HFFc6 (cell line): ENCODE measurements around the gene MALT1. TPM values are rescaled to one million over a fixed set of nuclear protein-coding genes. Genes with fewer than 3 reads are reported as not detected.

ENCODE experiments used
- DNase-seq: peaks from one replicate; pipeline ENCODE4 v3.0.0-alpha.2; 2018
- H3K27ac Mint-ChIP-seq: 2 replicates; pipeline ENCODE4 v1.8.0; 2020; ENCODE audit warnings: mild to moderate bottlenecking, mixed read lengths
- H3K27me3 Mint-ChIP-seq: 2 replicates; pipeline ENCODE4 v1.8.0; 2021; ENCODE audit warnings: mild to moderate bottlenecking, moderate library complexity, mixed read lengths; ENCODE audit not compliant: insufficient read depth
- H3K36me3 Mint-ChIP-seq: 2 replicates; pipeline ENCODE4 v1.8.0; 2021; ENCODE audit warnings: low read depth, mixed read lengths
- H3K4me1 Mint-ChIP-seq: 2 replicates; pipeline ENCODE4 v1.8.0; 2020; ENCODE audit warnings: low read depth, mixed read lengths
- H3K4me3 Mint-ChIP-seq: 2 replicates; pipeline ENCODE4 v1.8.0; 2020; ENCODE audit warnings: mild to moderate bottlenecking, moderate library complexity, mixed read lengths
- H3K9me3 Mint-ChIP-seq: 2 replicates; pipeline ENCODE4 v1.8.0; 2020; ENCODE audit warnings: mild to moderate bottlenecking, mixed read lengths
- total RNA-seq, 6 experiments: library from RNA; stranded (reverse); fragmentation: NEBNext Ultra II Directional; extraction: Animal tissue kit (Norgen Biotek cat#: 25700); gene quantifications; 2 replicates in 1 of 6; 3 replicates in 5 of 6; pipeline ENCODE4 v1.2.3, GENCODE V29; 2021
- TF ChIP-seq, protein P1 (sequence below): fragments of 200-600 bp; sonication (generic); IDR thresholded peaks from 2 replicates; pipeline ENCODE4 v1.5.0; 2021; ENCODE audit warnings: antibody characterized with exemption, mild to moderate bottlenecking

Gene MALT1
- total RNA-seq, 6 experiments from 2014 or later: 19.9 to 25.6 (median 22.4) TPM

DNA sequence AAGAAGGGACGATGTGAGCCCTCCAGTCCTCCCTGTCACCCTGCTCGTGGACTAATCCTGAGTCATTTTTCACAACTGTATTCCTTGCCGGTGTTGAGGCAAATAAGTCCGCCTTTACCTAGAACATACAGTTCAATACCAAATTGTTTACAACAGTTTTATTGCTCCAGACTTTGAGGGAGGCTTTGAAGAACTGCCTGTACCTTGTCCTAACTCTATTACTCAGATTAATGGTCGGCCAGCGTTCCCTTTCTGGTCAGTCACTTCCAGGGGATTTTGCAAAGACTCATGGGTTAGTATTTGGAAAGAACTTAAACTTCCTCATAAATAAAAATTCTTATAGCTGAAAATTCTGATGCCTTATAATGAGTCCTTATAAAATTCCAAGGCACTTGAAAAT lies 108.3 kb downstream of the MALT1 start:
- Mint-ChIP-seq H3K27me3 (peaks cover 3% of the 10 kb centered on the region; the same call in 1 of the 2 replicates), H3K4me1 (peaks cover 21% of the 10 kb centered on the region), H3K27ac (no peak overlapping the region), H3K4me3 (no peak overlapping the region), H3K9me3 (no peaks in the 10 kb centered on the region), H3K36me3 (no peaks in the 10 kb centered on the region)
- no peak for DNase-seq
- TF ChIP-seq, protein P1, sequence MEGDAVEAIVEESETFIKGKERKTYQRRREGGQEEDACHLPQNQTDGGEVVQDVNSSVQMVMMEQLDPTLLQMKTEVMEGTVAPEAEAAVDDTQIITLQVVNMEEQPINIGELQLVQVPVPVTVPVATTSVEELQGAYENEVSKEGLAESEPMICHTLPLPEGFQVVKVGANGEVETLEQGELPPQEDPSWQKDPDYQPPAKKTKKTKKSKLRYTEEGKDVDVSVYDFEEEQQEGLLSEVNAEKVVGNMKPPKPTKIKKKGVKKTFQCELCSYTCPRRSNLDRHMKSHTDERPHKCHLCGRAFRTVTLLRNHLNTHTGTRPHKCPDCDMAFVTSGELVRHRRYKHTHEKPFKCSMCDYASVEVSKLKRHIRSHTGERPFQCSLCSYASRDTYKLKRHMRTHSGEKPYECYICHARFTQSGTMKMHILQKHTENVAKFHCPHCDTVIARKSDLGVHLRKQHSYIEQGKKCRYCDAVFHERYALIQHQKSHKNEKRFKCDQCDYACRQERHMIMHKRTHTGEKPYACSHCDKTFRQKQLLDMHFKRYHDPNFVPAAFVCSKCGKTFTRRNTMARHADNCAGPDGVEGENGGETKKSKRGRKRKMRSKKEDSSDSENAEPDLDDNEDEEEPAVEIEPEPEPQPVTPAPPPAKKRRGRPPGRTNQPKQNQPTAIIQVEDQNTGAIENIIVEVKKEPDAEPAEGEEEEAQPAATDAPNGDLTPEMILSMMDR: no peak

DNA sequence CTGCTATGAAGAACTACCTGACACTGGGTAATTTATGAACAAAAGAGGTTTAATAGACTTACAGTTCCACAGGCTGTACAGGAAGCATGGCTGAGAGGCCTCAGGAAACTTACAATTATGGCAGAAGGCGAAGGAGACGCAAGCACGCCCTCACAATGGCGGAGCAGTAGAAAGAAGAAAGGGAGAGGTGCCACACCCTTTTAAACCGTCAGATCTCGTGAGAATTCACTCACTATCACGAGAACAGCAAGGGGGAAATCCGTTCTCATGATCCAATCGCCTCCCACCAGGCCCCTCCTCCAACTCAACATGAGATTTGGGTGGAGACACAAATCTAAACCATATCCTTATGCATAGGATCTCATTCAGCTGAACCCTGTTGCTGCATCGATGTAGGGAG lies 108.8 kb downstream of the MALT1 start:
- Mint-ChIP-seq H3K4me1 (peaks cover 24% of the 10 kb centered on the region), H3K4me3 (no peak overlapping the region), H3K36me3 (no peaks in the 10 kb centered on the region), H3K27me3 (peaks cover 3% of the 10 kb centered on the region; the same call in 1 of the 2 replicates), H3K9me3 (no peaks in the 10 kb centered on the region), H3K27ac (no peak overlapping the region)
- no peak for DNase-seq
- TF ChIP-seq, protein P1: no peak

DNA sequence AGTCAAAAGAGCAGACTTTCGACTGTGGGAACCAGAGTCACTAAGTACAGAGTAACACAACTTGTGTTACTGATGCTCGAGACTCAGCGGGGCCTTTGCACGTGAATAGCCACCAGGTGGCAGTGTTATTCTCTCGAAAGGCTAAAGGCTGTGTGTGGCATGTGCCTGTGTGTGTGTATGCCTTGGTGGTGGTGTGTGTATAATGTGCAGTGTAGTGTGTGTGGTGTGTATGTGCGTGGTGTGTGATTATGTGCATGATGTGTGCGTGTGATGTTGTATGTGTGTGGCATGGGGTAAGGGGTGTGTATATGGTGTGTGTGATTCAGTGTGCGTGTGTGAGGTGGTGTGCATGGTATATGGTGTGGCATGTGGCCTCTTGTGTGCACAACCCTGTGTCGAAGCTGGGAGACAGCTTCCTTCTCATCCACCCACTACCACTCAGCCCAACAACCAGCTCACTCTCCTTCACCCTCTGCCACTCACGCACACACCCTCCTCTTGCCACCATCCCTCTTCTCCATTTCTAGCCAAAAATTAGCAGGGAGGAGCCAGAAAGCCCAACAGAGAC lies 110.4 kb downstream of the MALT1 start:
- Mint-ChIP-seq H3K27ac (no peak overlapping the region; the same call in 1 of the 2 replicates), H3K27me3 (peaks cover 3% of the 10 kb centered on the region; the same call in 1 of the 2 replicates), H3K9me3 (no peaks in the 10 kb centered on the region), H3K4me3 (no peak overlapping the region), H3K36me3 (no peaks in the 10 kb centered on the region), H3K4me1 (peaks cover 31% of the 10 kb centered on the region)
- TF ChIP-seq, protein P1: peak; percentile 96
- peak; percentile 75 for DNase-seq

DNA sequence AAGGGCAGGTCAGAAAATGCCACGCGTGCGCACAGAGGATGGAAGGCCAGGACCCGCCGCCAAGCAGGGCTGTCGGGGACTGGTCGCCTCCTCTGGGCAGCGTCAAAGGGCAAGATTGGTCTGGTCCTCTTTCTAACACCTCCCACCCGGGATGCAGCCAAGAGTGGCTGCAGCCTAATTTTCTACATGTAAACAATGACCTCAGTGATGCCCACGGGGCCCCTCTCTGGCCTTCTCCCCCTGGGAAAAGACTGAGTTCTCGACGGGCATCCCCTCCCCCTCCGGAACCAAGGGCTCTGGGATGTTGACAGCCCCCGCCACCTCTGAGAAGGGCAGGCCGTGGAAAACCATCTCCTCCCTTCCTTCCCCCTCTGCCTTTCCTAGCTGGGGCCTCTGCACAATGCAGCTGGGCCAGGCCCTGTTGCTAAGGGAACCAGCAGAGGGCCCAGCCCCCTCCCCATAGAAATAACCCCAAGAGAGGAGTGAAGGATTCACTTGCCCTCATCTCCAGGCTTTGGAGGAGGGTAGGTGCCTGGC lies 113.4 kb downstream of the MALT1 start:
- Mint-ChIP-seq H3K4me1 (peaks cover 61% of the 10 kb centered on the region), H3K9me3 (no peaks in the 10 kb centered on the region), H3K27me3 (no peaks in the 10 kb centered on the region; the same call in 1 of the 2 replicates), H3K36me3 (peaks cover 10% of the 10 kb centered on the region; the same call in 1 of the 2 replicates), H3K4me3 (peak overlapping the region; percentile 65; the same call in 1 of the 2 replicates), H3K27ac (peak overlapping the region; percentile 88)
- TF ChIP-seq, protein P1: no peak
- no peak for DNase-seq

DNA sequence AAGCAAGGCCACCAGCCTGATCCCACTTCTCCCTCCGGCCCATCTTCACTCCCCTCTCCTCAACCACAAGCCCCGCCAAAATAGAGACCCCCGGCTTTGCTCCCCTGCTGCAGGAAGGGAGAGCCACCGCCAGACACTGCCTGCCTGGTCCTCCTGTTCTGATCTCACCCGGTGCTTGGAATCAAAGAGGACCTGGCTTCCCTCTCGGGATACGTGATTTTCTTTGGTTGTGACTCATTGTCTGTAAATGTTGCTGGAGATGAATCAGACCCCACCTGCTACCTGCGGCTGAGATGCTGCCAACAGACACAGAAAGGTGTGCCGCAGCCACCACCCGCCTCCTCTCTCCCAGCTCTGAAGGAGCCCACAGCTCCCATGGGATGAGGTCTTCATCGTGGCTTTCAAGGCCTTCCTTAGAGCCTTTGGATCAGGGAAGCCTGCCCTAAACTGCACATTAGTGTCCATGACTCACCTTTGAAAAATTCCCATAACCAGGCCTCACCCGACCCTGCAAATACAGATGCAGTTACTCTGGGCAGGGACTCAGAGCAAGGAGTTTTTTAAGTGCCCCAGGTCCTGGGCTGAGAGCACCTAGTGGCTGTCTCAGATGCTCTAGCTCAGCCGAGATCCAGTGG lies 114.0 kb downstream of the MALT1 start:
- H3K4me3 Mint-ChIP-seq: peak overlapping the region; percentile 65
- no peaks in the 10 kb centered on the region; the same call in 1 of the 2 replicates for H3K27me3 Mint-ChIP-seq
- DNase-seq: peak; percentile 91
- peak overlapping the region; percentile 88 for H3K27ac Mint-ChIP-seq
- TF ChIP-seq, protein P1: no peak; the same call in 1 of the 2 replicates
- peaks cover 10% of the 10 kb centered on the region; the same call in 1 of the 2 replicates for H3K36me3 Mint-ChIP-seq
- peaks cover 67% of the 10 kb centered on the region for H3K4me1 Mint-ChIP-seq
- no peaks in the 10 kb centered on the region for H3K9me3 Mint-ChIP-seq
